K562 (cell line): ENCODE measurements around the gene RBKS. TPM values are rescaled to one million over a fixed set of nuclear protein-coding genes. Genes with fewer than 3 reads are reported as not detected.

ENCODE experiments used
- ATAC-seq: fragments of 200-7000 bp; cut with Tn5 transposase; 3 replicates; pipeline ENCODE4 v1.9.1; 2020; ENCODE audit warnings: moderate library complexity
- BruUV-seq: library from RNA; stranded (reverse); fragments of 400-500 nt; replicated peaks from 2 replicates; lab custom pipeline; 2021; lab: Mats Ljungman, UMichigan
- CTCF ChIA-PET: fragments of 300-600 bp; formaldehyde crosslinking; extraction: SDS; loops from one replicate; lab custom pipeline; 2021; ENCODE audit warnings: low intra/inter-chr PET ratio; lab: Yijun Ruan, JAX
- POLR2A ChIA-PET: fragments of 300-600, 350-650 bp; sonication (Branson Sonifier 250); formaldehyde crosslinking; extraction: SDS; loops from one replicate; lab custom pipeline; 2021; ENCODE audit warnings: antibody characterized with exemption, inconsistent platforms; lab: Yijun Ruan, JAX
- DNase-seq, 4 experiments: peaks; one replicate each; pipeline versions ENCODE4 v3.0.0 to v3.0.0-alpha.2; 2011 to 2018; ENCODE audit warnings: low spot score in 3 of 4, mixed read lengths in 3 of 4; ENCODE audit errors: extremely low read depth in 1 of 4
- FAIRE-seq: peaks from 2 replicates; lab custom pipeline; 2011; peaks lifted over from hg19 to GRCh38; lab: Jason Lieb, UNC
- H2AFZ ChIP-seq: 2 replicates; pipeline ENCODE4 v1.6.0; 2011; ENCODE audit warnings: low read depth, low read length, control low read depth, inconsistent platforms
- H3K27ac ChIP-seq: fragments of 200-600 bp; 3 replicates; pipeline ENCODE4 v1.8.0; 2011; ENCODE audit warnings: low read depth, mild to moderate bottlenecking, control low read depth, inconsistent platforms, low read length, moderate library complexity, mixed read lengths; ENCODE audit errors: extremely low read depth
- H3K27me3 ChIP-seq, 2 experiments: fragments of 300-600 bp in 1 of 2; 2 replicates in 1 of 2; 3 replicates in 1 of 2; pipeline versions ENCODE4 v1.6.0 to v1.8.0; 2011; ENCODE audit warnings: inconsistent platforms in 2 of 2, low read length in 2 of 2, mild to moderate bottlenecking in 1 of 2, mixed read lengths in 1 of 2, moderate library complexity in 1 of 2; ENCODE audit not compliant: control insufficient read depth in 2 of 2, insufficient read depth in 2 of 2
- H3K36me3 ChIP-seq: fragments of 300-600 bp; 3 replicates; pipeline ENCODE4 v1.8.0; 2011; ENCODE audit warnings: mild to moderate bottlenecking, low read length, inconsistent platforms; ENCODE audit not compliant: control insufficient read depth, insufficient read depth
- H3K4me1 ChIP-seq, 2 experiments: fragments of 200-600 bp in 1 of 2; replicated peaks in 1 of 2; 2 replicates in 1 of 2; 3 replicates in 1 of 2; pipeline versions ENCODE4 v1.5.1 to v1.8.0; 2011; ENCODE audit warnings: inconsistent platforms in 2 of 2, low read length in 2 of 2, mild to moderate bottlenecking in 1 of 2, mixed read lengths in 1 of 2, moderate library complexity in 1 of 2; ENCODE audit not compliant: control insufficient read depth in 2 of 2, insufficient read depth in 2 of 2
- H3K4me2 ChIP-seq: 2 replicates; pipeline ENCODE4 v1.6.1; 2011; ENCODE audit warnings: low read length, control low read depth, inconsistent platforms, mixed read lengths; ENCODE audit not compliant: insufficient read depth
- H3K4me3 ChIP-seq: fragments of 200-600 bp; sonication (generic), shearing (Covaris generic); 2 replicates; pipeline ENCODE4 v1.5.1; 2016; ENCODE audit warnings: control low read depth, inconsistent platforms
- H3K79me2 ChIP-seq: fragments of 200-600 bp; 3 replicates; pipeline ENCODE4 v1.8.0; 2011; ENCODE audit warnings: low read length, inconsistent platforms; ENCODE audit not compliant: control insufficient read depth, insufficient read depth
- H3K9ac ChIP-seq, 2 experiments: 2 replicates each; pipeline versions ENCODE4 v1.6.0 to v1.6.1; 2011; ENCODE audit warnings: low read depth in 2 of 2, low read length in 2 of 2, control low read depth in 1 of 2, inconsistent platforms in 1 of 2, mild to moderate bottlenecking in 1 of 2, mixed read lengths in 1 of 2; ENCODE audit not compliant: insufficient read depth in 1 of 2
- H3K9me1 ChIP-seq: one replicate; pipeline ENCODE4 v1.6.0; 2011; ENCODE audit warnings: inconsistent platforms, mild to moderate bottlenecking, low read length, moderate library complexity; ENCODE audit not compliant: control insufficient read depth, insufficient read depth
- H3K9me3 ChIP-seq: replicated peaks from 2 replicates; pipeline ENCODE4 v1.5.1; 2011; ENCODE audit warnings: low read depth, low read length, inconsistent platforms; ENCODE audit not compliant: control insufficient read depth, insufficient read depth
- H4K20me1 ChIP-seq: replicated peaks from 2 replicates; pipeline ENCODE4 v1.6.1; 2011; ENCODE audit warnings: low read length, inconsistent platforms, mixed read lengths; ENCODE audit not compliant: control insufficient read depth, insufficient read depth
- EGR1 ChIP-seq: fragments of 450-650 bp; conservative IDR thresholded peaks from 2 replicates; pipeline ENCODE4 v1.6.1; 2017; ENCODE audit warnings: mild to moderate bottlenecking
- ESRRA ChIP-seq: fragments of 450-650 bp; IDR thresholded peaks from 2 replicates; pipeline ENCODE4 v1.6.1; 2014; ENCODE audit warnings: low read depth, mild to moderate bottlenecking, moderate library complexity, borderline replicate concordance
- HDAC1 ChIP-seq, 2 experiments: fragments of 450-650 bp; IDR thresholded peaks; 2 replicates each; pipeline ENCODE4 v1.6.1; 2016 to 2017; ENCODE audit warnings: inconsistent platforms in 1 of 2, mild to moderate bottlenecking in 1 of 2, moderate library complexity in 1 of 2
- MBD2 ChIP-seq: sonication (generic); IDR thresholded peaks from 2 replicates; pipeline ENCODE4 v1.6.1; 2016; ENCODE audit warnings: low read depth, borderline replicate concordance
- NFRKB ChIP-seq: fragments of 450-650 bp; IDR thresholded peaks from 2 replicates; pipeline ENCODE4 v1.6.1; 2016; ENCODE audit warnings: low read depth
- NONO ChIP-seq, 2 experiments: fragments of 200-400 bp in 1 of 2; fragments of 450-650 bp in 1 of 2; formaldehyde crosslinking in 1 of 2; IDR thresholded peaks; 2 replicates each; pipeline ENCODE4 v1.6.1; 2017; ENCODE audit warnings: low read depth in 2 of 2, mild to moderate bottlenecking in 2 of 2, moderate library complexity in 2 of 2, low read length in 1 of 2
- NR3C1 ChIP-seq: sonication (generic); formaldehyde crosslinking; IDR thresholded peaks from 2 replicates; pipeline ENCODE4 v1.8.1; 2022; ENCODE audit warnings: missing genetic modification reagents
- PRPF4 ChIP-seq: fragments of 200-400 bp; formaldehyde crosslinking; IDR thresholded peaks from one replicate; pipeline ENCODE4 v1.6.1; 2017; ENCODE audit warnings: low read length, low read depth, mild to moderate bottlenecking; ENCODE audit not compliant: insufficient read depth, poor library complexity, severe bottlenecking
- SMARCB1 ChIP-seq: IDR thresholded peaks from 2 replicates; pipeline ENCODE4 v1.6.1; 2011; ENCODE audit warnings: improper control_type of control experiment, low read depth; ENCODE audit not compliant: insufficient read length
- THRAP3 ChIP-seq: fragments of 450-650 bp; IDR thresholded peaks from 2 replicates; pipeline ENCODE4 v1.6.1; 2016; ENCODE audit warnings: mild to moderate bottlenecking, inconsistent platforms, borderline replicate concordance
- ZNF174 ChIP-seq: fragments of 250-450 bp; sonication (Bioruptor Pico); IDR thresholded peaks from 2 replicates; pipeline ENCODE4 v1.4.0; 2020; ENCODE audit warnings: mild to moderate bottlenecking
- WGBS: fragments of 100-300 bp; shearing (Covaris generic); methylation state at CpG from one replicate; pipeline ENCODE4 v1.1.6; 2016; ENCODE audit warnings: low coverage, mixed read lengths; ENCODE audit not compliant: insufficient coverage; ENCODE audit errors: missing lambda C conversion rate; 5-methylcytosine and 5-hydroxymethylcytosine counted together
- in situ Hi-C: fragments of 300-500 bp; cut with MboI; formaldehyde crosslinking; loops from 4 replicates; pipeline ENCODE4 v1.15.0; 2018; ENCODE audit warnings: inconsistent platforms, mixed read lengths
- intact Hi-C: fragments of 100-400 bp; cut with micrococcal nuclease; formaldehyde crosslinking; loops from 2 replicates; pipeline ENCODE4 v1.14.2; 2022
- polyA plus RNA-seq, 8 experiments: library from polyadenylated mRNA; depleted of rRNA in 4 of 8; stranded (reverse) in 5 of 8; unstranded in 3 of 8; fragments of >200 nt; fragmentation: Nextera tagmentation in 2 of 8; fragmentation: Illumina TruSeq in 1 of 8; extraction: Ambion mirVana in 2 of 8; extraction: Trizol in 1 of 8; gene quantifications; 2 replicates each; pipeline versions ENCODE4 v1.2.1 to v1.2.3, GENCODE V29; 2011 to 2014; ENCODE audit warnings: inconsistent platforms in 1 of 8, missing spikeins in 1 of 8
- total RNA-seq, 7 experiments: library from RNA; depleted of rRNA in 6 of 7; stranded (reverse); fragments of >200 nt in 6 of 7; fragmentation: Illumina TruSeq in 2 of 7; extraction: Trizol in 2 of 7; gene quantifications; 2 replicates each; pipeline versions ENCODE4 v1.2.1 to v1.2.3, GENCODE V29; 2011 to 2021; ENCODE audit warnings: low replicate concordance in 1 of 7
- TF ChIP-seq, protein P1 (sequence below): sonication (generic); formaldehyde crosslinking; IDR thresholded peaks from 2 replicates; pipeline ENCODE4 v1.8.0; 2022; ENCODE audit warnings: missing genetic modification reagents, mild to moderate bottlenecking, borderline replicate concordance
- TF ChIP-seq, protein P2 (sequence below): IDR thresholded peaks from 2 replicates; pipeline ENCODE4 v1.6.1; 2011; ENCODE audit warnings: borderline replicate concordance, low read depth, mild to moderate bottlenecking, moderate library complexity, low read length; ENCODE audit not compliant: insufficient read depth, poor library complexity, severe bottlenecking
- TF ChIP-seq, protein P3 (sequence below), 2 experiments: fragments of 250-450 bp in 1 of 2; fragments of 450-650 bp in 1 of 2; sonication (Bioruptor Pico) in 1 of 2; IDR thresholded peaks; 2 replicates each; pipeline versions ENCODE4 v1.6.1 to v1.8.0; 2016 to 2021; ENCODE audit warnings: mild to moderate bottlenecking in 2 of 2, moderate library complexity in 2 of 2, missing compliant biosample characterization in 1 of 2, missing genetic modification characterization in 1 of 2

Gene RBKS
- total and polyA plus RNA-seq, 9 of the 15 experiments (the other 6 are each of a cell fraction or from before 2014, with no cell fraction given) = 0.06 to 0.39 (median 0.19) TPM

DNA sequence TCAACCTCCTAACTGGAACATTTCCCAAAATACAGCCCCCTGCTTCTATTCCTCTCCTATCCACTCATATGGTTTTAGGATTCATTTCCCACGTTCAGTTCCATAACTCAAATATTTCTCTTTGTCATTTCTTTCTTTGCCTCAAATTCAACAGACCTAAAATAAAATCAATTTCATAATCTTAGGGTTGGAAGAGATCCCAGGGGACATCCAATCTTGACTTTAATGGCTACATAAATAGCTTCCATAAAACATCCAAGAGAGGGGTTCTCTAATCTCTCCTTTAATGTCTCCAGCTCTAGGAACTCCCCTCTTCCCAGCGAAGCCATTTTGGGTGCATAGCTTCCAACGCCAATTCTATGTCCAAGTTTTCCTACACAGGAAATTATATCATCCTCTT is 33.8 kb downstream of the RBKS start:
- intact Hi-C loops (no loop called here), in situ Hi-C loops (no loop called here)
- Histone ChIP-seq H2AFZ (no peak overlapping the region), H3K9ac (no peak overlapping the region), H3K4me1 (no peaks in the 10 kb centered on the region), H3K9me3 (no peaks in the 10 kb centered on the region), H3K9me1 (no peaks in the 10 kb centered on the region), H3K27me3 (peaks cover 3 to 6% of the 10 kb centered on the region in 2 experiments; a peak in 1 of 5 replicates), H4K20me1 (no peaks in the 10 kb centered on the region), H3K79me2 (no peaks in the 10 kb centered on the region), H3K27ac (no peak overlapping the region), H3K4me3 (no peak overlapping the region), H3K36me3 (no peaks in the 10 kb centered on the region), H3K4me2 (no peak overlapping the region)
- CTCF ChIA-PET = interaction anchor here (0.6 kb wide), 1 partner anchor 710 kb away, joined by 3 read pairs; no protein-coding TSS in a partner anchor
- 0% methylated on average over 3 of the region's 3 CpGs for WGBS
- no peak for ATAC-seq
- POLR2A ChIA-PET = no interaction called here
- no TSS peak for BruUV-seq
- FAIRE-seq = no peak
- DNase-seq = no peak
- TF ChIP-seq PRPF4 (no peak), NFRKB (no peak), MBD2 (no peak), THRAP3 (no peak), NONO (IDR thresholded peaks at IDR 0.05; ENCODE audit: low read depth in 2 of 2, low read length in 1 of 2) (no peak), SMARCB1 (no peak), ZNF174 (CRISPR knock-in tag) (no peak), HDAC1 (IDR thresholded peaks at IDR 0.05) (no peak), ESRRA (no peak), EGR1 (no peak), NR3C1 (no peak)
- TF ChIP-seq, protein P1, sequence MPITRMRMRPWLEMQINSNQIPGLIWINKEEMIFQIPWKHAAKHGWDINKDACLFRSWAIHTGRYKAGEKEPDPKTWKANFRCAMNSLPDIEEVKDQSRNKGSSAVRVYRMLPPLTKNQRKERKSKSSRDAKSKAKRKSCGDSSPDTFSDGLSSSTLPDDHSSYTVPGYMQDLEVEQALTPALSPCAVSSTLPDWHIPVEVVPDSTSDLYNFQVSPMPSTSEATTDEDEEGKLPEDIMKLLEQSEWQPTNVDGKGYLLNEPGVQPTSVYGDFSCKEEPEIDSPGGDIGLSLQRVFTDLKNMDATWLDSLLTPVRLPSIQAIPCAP (CRISPR knock-in tag) = no peak
- TF ChIP-seq, protein P2, sequence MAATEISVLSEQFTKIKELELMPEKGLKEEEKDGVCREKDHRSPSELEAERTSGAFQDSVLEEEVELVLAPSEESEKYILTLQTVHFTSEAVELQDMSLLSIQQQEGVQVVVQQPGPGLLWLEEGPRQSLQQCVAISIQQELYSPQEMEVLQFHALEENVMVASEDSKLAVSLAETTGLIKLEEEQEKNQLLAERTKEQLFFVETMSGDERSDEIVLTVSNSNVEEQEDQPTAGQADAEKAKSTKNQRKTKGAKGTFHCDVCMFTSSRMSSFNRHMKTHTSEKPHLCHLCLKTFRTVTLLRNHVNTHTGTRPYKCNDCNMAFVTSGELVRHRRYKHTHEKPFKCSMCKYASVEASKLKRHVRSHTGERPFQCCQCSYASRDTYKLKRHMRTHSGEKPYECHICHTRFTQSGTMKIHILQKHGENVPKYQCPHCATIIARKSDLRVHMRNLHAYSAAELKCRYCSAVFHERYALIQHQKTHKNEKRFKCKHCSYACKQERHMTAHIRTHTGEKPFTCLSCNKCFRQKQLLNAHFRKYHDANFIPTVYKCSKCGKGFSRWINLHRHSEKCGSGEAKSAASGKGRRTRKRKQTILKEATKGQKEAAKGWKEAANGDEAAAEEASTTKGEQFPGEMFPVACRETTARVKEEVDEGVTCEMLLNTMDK = no peak
- TF ChIP-seq, protein P3, sequence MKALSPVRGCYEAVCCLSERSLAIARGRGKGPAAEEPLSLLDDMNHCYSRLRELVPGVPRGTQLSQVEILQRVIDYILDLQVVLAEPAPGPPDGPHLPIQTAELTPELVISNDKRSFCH (CRISPR knock-in tag; IDR thresholded peaks at IDR 0.05) = no peak
- TF ChIP-seq, protein P3 (tag; IDR thresholded peaks at IDR 0.05) = no peak
